T-helper 1 cell (primary cell): Measurements from ENCODE around the gene DOC2B.
"Not testable (repeated sequence)": the region's sequence is repeated elsewhere in the genome, so short reads cannot be mapped to it uniquely, and the experiment has no call there.

Experiments used
- DNase-seq, 5 donors: peaks; one replicate each; pipeline ENCODE4 v3.0.0-alpha.2; 2012 to 2020

Gene DOC2B

GRCh38 chr17:210402-210801, 29.0 kb upstream of the DOC2B start:
- no peak for DNase-seq

GRCh38 chr17:208429-208828, 27.0 kb upstream of the DOC2B start:
- no peak for DNase-seq

GRCh38 chr17:207775-208174, 26.3 kb upstream of the DOC2B start:
- no peak for DNase-seq

GRCh38 chr17:206941-207560, 25.6 kb upstream of the DOC2B start:
- DNase-seq = no peak

- DNase-seq = not testable (repeated sequence)
These were observed 25.0 kb upstream of the DOC2B start for GRCh38 chr17:206484-206883.

- DNase-seq = no peak
These were observed 24.4 kb upstream of the DOC2B start for GRCh38 chr17:205817-206216.

GRCh38 chr17:205148-205669, 23.8 kb upstream of the DOC2B start:
- no peak for DNase-seq

GRCh38 chr17:204427-205147, 23.1 kb upstream of the DOC2B start:
- no peak for DNase-seq

- no peak for DNase-seq
These were observed 21.1 kb upstream of the DOC2B start for GRCh38 chr17:202501-202951.

- not testable (repeated sequence) for DNase-seq
These were observed 20.3 kb upstream of the DOC2B start for GRCh38 chr17:201736-202135.

GRCh38 chr17:201257-201656, 19.8 kb upstream of the DOC2B start:
- DNase-seq = not testable (repeated sequence)

- DNase-seq = no peak
These were observed 19.1 kb upstream of the DOC2B start for GRCh38 chr17:200586-200985.

- no peak for DNase-seq
These were observed 18.5 kb upstream of the DOC2B start for GRCh38 chr17:199806-200545.

- DNase-seq = no peak
These were observed 17.7 kb upstream of the DOC2B start for GRCh38 chr17:199191-199604.

- DNase-seq = not testable (repeated sequence)
These were observed 16.8 kb upstream of the DOC2B start for GRCh38 chr17:198225-198624.

- no peak for DNase-seq
These were observed 15.9 kb upstream of the DOC2B start for GRCh38 chr17:197352-197751.

- no peak for DNase-seq
These were observed 13.6 kb upstream of the DOC2B start for GRCh38 chr17:194828-195602.

GRCh38 chr17:193841-194806, 12.7 kb upstream of the DOC2B start:
- no peak for DNase-seq

GRCh38 chr17:193426-193810, 12.0 kb upstream of the DOC2B start:
- DNase-seq = no peak

GRCh38 chr17:192666-193425, 11.4 kb upstream of the DOC2B start:
- DNase-seq = no peak

GRCh38 chr17:189444-189843, 8.0 kb upstream of the DOC2B start:
- DNase-seq = no peak
